ENCODE results near the gene KIFBP.

- no peak for TF ChIP-seq CTCF (IDR thresholded peaks at IDR 0.05)
- no peak for TF ChIP-seq ZFX (IDR thresholded peaks at IDR 0.05; ENCODE audit: borderline replicate concordance)
Measured at GRCh38 chr10:69051303-69051702, 62.7 kb downstream of the KIFBP start.

Measured in 22Rv1 (cell line).